ENCODE data around the gene PACS1.

GRCh38 chr11:66222358-66223149 is 152.5 kb downstream of the PACS1 start:
- peak; percentile 99 for TF ChIP-seq CTCF (IDR thresholded peaks at IDR 0.05; ENCODE audit: insufficient read depth, low read depth, low read length)
- TF ChIP-seq EZH2 (IDR thresholded peaks at IDR 0.05; ENCODE audit: insufficient read depth, low read length): no peak

Data from astrocyte (in vitro differentiated cells and primary cell).